ENCODE measurements around the gene LCOR. TPM values are rescaled to one million over a fixed set of nuclear protein-coding genes. Genes with fewer than 3 reads are reported as not detected.
A peak's percentile ranks its signal among the peaks of the same experiment; 100 is the strongest.

The LCOR gene
- total and polyA plus RNA-seq, 2 of the 13 experiments (the other 11 are each of a cell fraction or from before 2014, with no cell fraction given), result 12.4 to 23.7 TPM

GRCh38 chr10:96842896-96843723 is 11.0 kb downstream of the LCOR start (continued):
- TF ChIP-seq SIX4 (CRISPR knock-in tag; IDR thresholded peaks at IDR 0.05) (peak; percentile 76), ZNF24 (IDR thresholded peaks at IDR 0.05) (no peak), EP300 (IDR thresholded peaks at IDR 0.05; ENCODE audit: low read depth in 2 of 2, low read length in 2 of 2) (peak; percentile 81 to 96; a peak in 3 of 4 replicates), EP300 (CRISPR knock-in tag; IDR thresholded peaks at IDR 0.05; ENCODE audit: borderline replicate concordance) (peak; percentile 98), SNAI1 (CRISPR knock-in tag; IDR thresholded peaks at IDR 0.05; ENCODE audit: borderline replicate concordance) (no peak), AGO1 (IDR thresholded peaks at IDR 0.05; ENCODE audit: low read depth, low read length, poor library complexity, severe bottlenecking) (no peak), ZNF607 (CRISPR knock-in tag; IDR thresholded peaks at IDR 0.05; ENCODE audit: borderline replicate concordance) (peak; percentile 78; the same call in 1 of the 2 replicates), IRX3 (CRISPR knock-in tag; IDR thresholded peaks at IDR 0.05; ENCODE audit: borderline replicate concordance, low read depth) (no peak), KLF6 (CRISPR knock-in tag; IDR thresholded peaks at IDR 0.05) (0 out of 2 replicates have a peak, but pooled peaks have one; percentile 23), ZNF20 (CRISPR knock-in tag; IDR thresholded peaks at IDR 0.05) (no peak), PHF8 (CRISPR knock-in tag; IDR thresholded peaks at IDR 0.05) (peak; percentile 40; the same call in 1 of the 2 replicates), KDM3A (CRISPR knock-in tag; IDR thresholded peaks at IDR 0.05; ENCODE audit: low read depth) (peak; percentile 74; the same call in 1 of the 2 replicates), STAT5B (CRISPR knock-in tag; IDR thresholded peaks at IDR 0.05) (no peak), TRIM22 (IDR thresholded peaks at IDR 0.05) (no peak), SAFB2 (CRISPR knock-in tag; IDR thresholded peaks at IDR 0.05; ENCODE audit: borderline replicate concordance, low read depth) (no peak; the same call in 1 of the 2 replicates), ONECUT2 (CRISPR knock-in tag; IDR thresholded peaks at IDR 0.05) (peak; percentile 46; the same call in 1 of the 2 replicates), REL (CRISPR knock-in tag; conservative IDR thresholded peaks at IDR 0.05) (no peak), RNF219 (CRISPR knock-in tag; IDR thresholded peaks at IDR 0.05) (peak; percentile 47; the same call in 1 of the 2 replicates), ZNF562 (CRISPR knock-in tag; IDR thresholded peaks at IDR 0.05; ENCODE audit: borderline replicate concordance) (no peak), TCF12 (IDR thresholded peaks at IDR 0.05) (no peak), TCF12 (CRISPR knock-in tag; IDR thresholded peaks at IDR 0.05) (no peak)
- TF ChIP-seq, protein P1, sequence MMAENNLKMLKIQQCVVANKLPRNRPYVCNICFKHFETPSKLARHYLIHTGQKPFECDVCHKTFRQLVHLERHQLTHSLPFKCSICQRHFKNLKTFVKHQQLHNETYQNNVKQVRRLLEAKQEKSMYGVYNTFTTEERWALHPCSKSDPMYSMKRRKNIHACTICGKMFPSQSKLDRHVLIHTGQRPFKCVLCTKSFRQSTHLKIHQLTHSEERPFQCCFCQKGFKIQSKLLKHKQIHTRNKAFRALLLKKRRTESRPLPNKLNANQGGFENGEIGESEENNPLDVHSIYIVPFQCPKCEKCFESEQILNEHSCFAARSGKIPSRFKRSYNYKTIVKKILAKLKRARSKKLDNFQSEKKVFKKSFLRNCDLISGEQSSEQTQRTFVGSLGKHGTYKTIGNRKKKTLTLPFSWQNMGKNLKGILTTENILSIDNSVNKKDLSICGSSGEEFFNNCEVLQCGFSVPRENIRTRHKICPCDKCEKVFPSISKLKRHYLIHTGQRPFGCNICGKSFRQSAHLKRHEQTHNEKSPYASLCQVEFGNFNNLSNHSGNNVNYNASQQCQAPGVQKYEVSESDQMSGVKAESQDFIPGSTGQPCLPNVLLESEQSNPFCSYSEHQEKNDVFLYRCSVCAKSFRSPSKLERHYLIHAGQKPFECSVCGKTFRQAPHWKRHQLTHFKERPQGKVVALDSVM (CRISPR knock-in tag; IDR thresholded peaks at IDR 0.05), result peak; percentile 100
- TF ChIP-seq, protein P2, sequence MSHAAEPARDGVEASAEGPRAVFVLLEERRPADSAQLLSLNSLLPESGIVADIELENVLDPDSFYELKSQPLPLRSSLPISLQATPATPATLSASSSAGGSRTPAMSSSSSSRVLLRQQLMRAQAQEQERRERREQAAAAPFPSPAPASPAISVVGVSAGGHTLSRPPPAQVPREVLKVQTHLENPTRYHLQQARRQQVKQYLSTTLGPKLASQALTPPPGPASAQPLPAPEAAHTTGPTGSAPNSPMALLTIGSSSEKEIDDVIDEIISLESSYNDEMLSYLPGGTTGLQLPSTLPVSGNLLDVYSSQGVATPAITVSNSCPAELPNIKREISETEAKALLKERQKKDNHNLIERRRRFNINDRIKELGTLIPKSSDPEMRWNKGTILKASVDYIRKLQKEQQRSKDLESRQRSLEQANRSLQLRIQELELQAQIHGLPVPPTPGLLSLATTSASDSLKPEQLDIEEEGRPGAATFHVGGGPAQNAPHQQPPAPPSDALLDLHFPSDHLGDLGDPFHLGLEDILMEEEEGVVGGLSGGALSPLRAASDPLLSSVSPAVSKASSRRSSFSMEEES (CRISPR knock-in tag; IDR thresholded peaks at IDR 0.05), result peak; percentile 67; the same call in 1 of the 2 replicates
